Transverse colon (tissue), 4 donors: ENCODE data around the gene DIP2B. TPM values are rescaled to one million over a fixed set of nuclear protein-coding genes. Genes with fewer than 3 reads are reported as not detected.

Experiments used
- DNase-seq: peaks from one replicate; pipeline ENCODE4 v3.0.0-alpha.2; 2019
- H3K27ac ChIP-seq, 4 donors: fragments of 200-600 bp; sonication (generic); 2 replicates each; pipeline ENCODE4 v1.5.1; 2016 to 2018; ENCODE audit warnings: inconsistent platforms in 4 of 4
- H3K27me3 ChIP-seq: fragments of 200-600 bp; sonication (generic); 2 replicates; pipeline ENCODE4 v1.5.1; 2017; ENCODE audit warnings: inconsistent platforms
- H3K36me3 ChIP-seq, 4 donors: fragments of 200-600 bp; sonication (generic); 2 replicates each; pipeline ENCODE4 v1.5.1; 2017 to 2019; ENCODE audit warnings: inconsistent platforms in 4 of 4
- H3K4me1 ChIP-seq, 4 donors: fragments of 200-600 bp; sonication (generic); 2 replicates each; pipeline ENCODE4 v1.5.1; 2017 to 2020; ENCODE audit warnings: inconsistent platforms in 4 of 4
- H3K4me3 ChIP-seq, 4 donors: fragments of 200-600 bp; sonication (generic); 1 replicate in 1 of 4; 2 replicates in 3 of 4; pipeline versions ENCODE4 v1.5.1 to v1.6.1; 2017 to 2019; ENCODE audit warnings: inconsistent platforms in 4 of 4
- H3K9me3 ChIP-seq, 2 donors: fragments of 200-600 bp; sonication (generic); 2 replicates each; pipeline ENCODE4 v1.5.1; 2017 to 2019; ENCODE audit warnings: inconsistent platforms in 2 of 2
- CTCF ChIP-seq, 5 experiments: fragments of 200-600 bp in 3 of 5; fragments of 450-650 bp in 2 of 5; sonication (generic) in 3 of 5; IDR thresholded peaks; 1 replicate in 2 of 5; 2 replicates in 3 of 5; pipeline ENCODE4 v1.5.1; 2016 to 2017; ENCODE audit warnings: antibody characterized with exemption in 5 of 5, inconsistent platforms in 3 of 5, mild to moderate bottlenecking in 2 of 5, moderate library complexity in 1 of 5
- EP300 ChIP-seq: sonication (generic); formaldehyde crosslinking; IDR thresholded peaks from one replicate; pipeline ENCODE4 v1.6.1; 2017; ENCODE audit warnings: antibody characterized with exemption, low read depth
- POLR2A ChIP-seq: fragments of 450-650 bp; IDR thresholded peaks from one replicate; pipeline ENCODE4 v1.6.1; 2016; ENCODE audit warnings: antibody characterized with exemption, mild to moderate bottlenecking, moderate library complexity
- POLR2AphosphoS5 ChIP-seq, 3 donors: sonication (generic); formaldehyde crosslinking; IDR thresholded peaks; one replicate each; pipeline ENCODE4 v1.6.1; 2016; ENCODE audit warnings: antibody characterized with exemption in 3 of 3
- WGBS, 2 donors: methylation state at CpG; one replicate each; pipeline ENCODE4 v1.1.5; 2018; ENCODE audit warnings: low coverage in 1 of 2; 5-methylcytosine and 5-hydroxymethylcytosine counted together
- in situ Hi-C, 4 donors: fragments of 200-750 bp; cut with MboI; loops; one replicate each; pipeline versions ENCODE4 v1.15.0 to v1.15.1; 2017; ENCODE audit warnings: low sequenced_read_pairs in 3 of 4, low pct_ligation_motif_present in 1 of 4, low pct_unique_long_range_greater_than_20kb in 1 of 4
- intact Hi-C: fragments of 100-400 bp; cut with DNase I; formaldehyde crosslinking; loops from one replicate; pipeline ENCODE4 v1.15.1; 2023; ENCODE audit warnings: low total_unique reads
- total RNA-seq, 4 donors: library from RNA; depleted of rRNA; stranded (reverse); fragments of >200 nt; gene quantifications; one replicate each; pipeline ENCODE4 v1.1.0, GENCODE V29; 2016

DIP2B gene
- total RNA-seq, 4 donors from 2014 or later, result 40.0 to 129 (median 57.9) TPM

DNA sequence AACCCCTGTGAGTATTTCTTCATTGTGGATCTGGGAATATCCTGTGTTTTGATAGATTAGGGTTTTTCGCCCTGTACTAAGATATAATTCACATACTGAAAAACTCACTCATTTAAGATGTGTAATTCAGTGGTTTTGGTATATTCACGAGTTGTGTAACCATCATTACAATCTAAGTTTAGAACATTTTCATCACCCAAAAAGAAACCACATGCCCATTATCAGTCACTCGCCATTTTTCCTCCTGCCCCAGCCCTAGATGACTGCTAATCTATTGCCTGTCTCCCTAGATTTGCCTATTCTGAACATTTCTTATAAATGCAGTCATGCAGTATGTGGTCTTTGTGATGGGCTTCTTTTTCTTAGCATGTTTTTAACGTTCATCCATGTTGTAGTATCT is 191.2 kb downstream of the DIP2B start:
- Histone ChIP-seq H3K4me3 (no peak overlapping the region), H3K36me3 (peaks cover 0 to 72% (median 30%) of the 10 kb centered on the region in 4 donors), H3K27ac (no peak overlapping the region), H3K4me1 (no peaks in the 10 kb centered on the region), H3K27me3 (no peaks in the 10 kb centered on the region), H3K9me3 (no peaks in the 10 kb centered on the region)
- in situ Hi-C loops, result no loop called here
- DNase-seq, result no peak
- intact Hi-C loops, result no loop called here
- TF ChIP-seq POLR2AphosphoS5 (IDR thresholded peaks at IDR 0.05) (no peak), EP300 (no peak), POLR2A (no peak), CTCF (IDR thresholded peaks at IDR 0.05) (no peak)
- 72 to 80% methylated on average over 2 to 4 of the region's 4 CpGs for WGBS, 2 donors

DNA sequence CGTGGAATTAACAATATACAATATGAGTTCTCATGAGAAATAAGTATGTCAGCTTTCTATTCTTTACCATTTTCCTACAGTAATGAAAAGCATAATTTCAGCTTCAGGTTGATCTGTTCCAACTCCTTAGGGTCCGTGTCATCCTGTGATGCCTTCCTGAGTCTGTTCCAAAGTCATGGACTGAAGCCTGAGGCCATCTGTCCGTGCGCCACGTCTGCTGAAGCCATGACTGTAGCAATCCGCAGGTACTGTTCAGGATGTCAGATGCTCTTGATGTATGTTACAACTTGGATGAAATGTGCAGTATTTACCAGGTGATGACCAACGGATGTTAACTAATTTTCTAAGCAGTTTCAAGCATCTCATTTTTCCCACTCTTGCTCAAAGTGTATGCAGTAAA is 192.1 kb downstream of the DIP2B start:
- H3K27me3 ChIP-seq, result no peaks in the 10 kb centered on the region
- TF ChIP-seq EP300, result no peak
- no peak for TF ChIP-seq POLR2AphosphoS5 (IDR thresholded peaks at IDR 0.05)
- TF ChIP-seq CTCF (IDR thresholded peaks at IDR 0.05), result no peak
- no peak for TF ChIP-seq POLR2A
- no peaks in the 10 kb centered on the region for H3K4me1 ChIP-seq
- H3K36me3 ChIP-seq, result peaks cover 0 to 77% (median 28%) of the 10 kb centered on the region in 4 donors
- DNase-seq, result no peak
- no peak overlapping the region for H3K4me3 ChIP-seq
- no peaks in the 10 kb centered on the region for H3K9me3 ChIP-seq
- in situ Hi-C loops (no loop called here), intact Hi-C loops (no loop called here)
- 93 to 94% methylated on average over 6 to 7 of the region's 7 CpGs for WGBS, 2 donors
- no peak overlapping the region for H3K27ac ChIP-seq

- H3K36me3 ChIP-seq, result peaks cover 0 to 77% (median 25%) of the 10 kb centered on the region in 4 donors
- H3K4me1 ChIP-seq, result no peaks in the 10 kb centered on the region
- TF ChIP-seq CTCF (IDR thresholded peaks at IDR 0.05), result no peak
- TF ChIP-seq POLR2AphosphoS5 (IDR thresholded peaks at IDR 0.05), result no peak
- TF ChIP-seq POLR2A, result no peak
- H3K27ac ChIP-seq, result no peak overlapping the region
- in situ Hi-C loops, result no loop called here
- no peak overlapping the region for H3K4me3 ChIP-seq
- H3K27me3 ChIP-seq, result no peaks in the 10 kb centered on the region
- H3K9me3 ChIP-seq, result no peaks in the 10 kb centered on the region
- WGBS, 2 donors, result 100% methylated on average over 1 of the region's 1 CpG
- intact Hi-C loops, result no loop called here
- no peak for DNase-seq
Observed at GRCh38 chr12:50699154-50699553, 194.4 kb downstream of the DIP2B start.

DNA sequence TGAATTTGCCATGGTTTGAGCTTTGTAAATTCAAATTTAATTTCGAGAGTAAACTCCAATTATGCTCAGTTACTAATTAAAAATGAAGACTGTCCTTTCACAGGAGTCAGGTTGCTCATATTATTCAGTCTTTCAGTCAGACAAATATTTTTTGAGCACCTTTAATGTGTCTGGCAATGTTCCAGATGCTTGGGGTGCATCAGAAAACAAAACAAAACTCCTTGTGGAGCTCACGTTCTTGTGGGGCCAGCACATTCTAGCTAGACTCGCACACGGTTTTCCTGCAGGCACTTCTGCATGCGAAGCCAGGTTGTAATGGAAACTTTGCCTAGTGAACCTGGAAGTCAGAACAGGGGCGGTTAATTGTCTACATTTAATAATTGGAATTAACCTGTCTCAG is 195.2 kb downstream of the DIP2B start:
- TF ChIP-seq CTCF (IDR thresholded peaks at IDR 0.05) (no peak), POLR2AphosphoS5 (IDR thresholded peaks at IDR 0.05) (no peak), EP300 (no peak)
- no peaks in the 10 kb centered on the region for H3K27me3 ChIP-seq
- no peak overlapping the region for H3K27ac ChIP-seq
- H3K4me3 ChIP-seq, result no peak overlapping the region
- DNase-seq, result no peak
- H3K4me1 ChIP-seq, result no peaks in the 10 kb centered on the region
- intact Hi-C loops (no loop called here), in situ Hi-C loops (loop anchor here in 1 of 4 donors (25.0 kb wide), 1 partner anchor 263 kb away; no protein-coding TSS in a partner anchor)
- WGBS, 2 donors, result 84 to 85% methylated on average over 1 to 6 of the region's 6 CpGs
- no peaks in the 10 kb centered on the region for H3K9me3 ChIP-seq
- H3K36me3 ChIP-seq, result peaks cover 0 to 80% (median 28%) of the 10 kb centered on the region in 4 donors
